ENCODE data around the gene LRRC8D. TPM values are rescaled to one million over a fixed set of nuclear protein-coding genes. Genes with fewer than 3 reads are reported as not detected.

The LRRC8D gene
- total RNA-seq, 3 donors from 2014 or later, result 9.2 to 22.8 (median 11.7) TPM

GRCh38 chr1:89870998-89871397, 50.2 kb downstream of the LRRC8D start:
- no peaks in the 10 kb centered on the region for H3K27me3 ChIP-seq
- no peaks in the 10 kb centered on the region for H3K4me1 ChIP-seq

DNA sequence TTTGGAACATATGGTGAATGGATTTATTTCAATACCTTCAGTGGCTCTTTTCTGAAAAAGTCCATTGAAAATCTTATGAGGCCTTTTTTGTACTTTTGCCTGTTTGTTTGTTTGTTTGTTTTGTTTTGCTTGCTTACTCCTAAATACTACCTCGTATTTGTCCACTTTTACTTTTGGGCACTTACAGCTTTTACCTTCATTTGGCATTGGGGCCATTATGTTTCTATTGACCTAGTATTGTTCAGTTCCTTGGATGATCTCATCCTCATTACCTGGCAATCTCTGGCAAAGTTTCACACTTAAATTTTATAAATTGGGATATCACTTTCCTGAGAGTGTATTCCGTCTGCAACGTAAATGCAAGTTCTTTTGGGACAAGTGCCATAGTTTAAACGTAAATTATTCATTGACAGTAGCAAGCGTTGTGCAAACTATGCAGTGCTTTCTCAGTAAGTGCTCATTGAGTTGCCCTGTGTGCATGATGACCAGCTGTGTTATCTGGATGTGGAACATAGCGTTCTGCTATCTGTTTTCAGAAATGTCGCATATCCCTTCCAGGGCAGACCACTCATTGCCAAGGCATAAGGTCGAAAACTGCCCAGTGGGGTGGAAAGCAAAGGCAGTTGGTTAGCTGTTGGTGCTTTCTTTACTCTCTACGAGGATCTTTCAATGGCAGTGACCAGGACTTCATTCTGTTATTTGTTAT, 51.1 kb downstream of the LRRC8D start:
- H3K27ac ChIP-seq, result no peak overlapping the region
- DNase-seq (ENCODE audit: low spot score in 2 of 2), result no peak
- no peaks in the 10 kb centered on the region for H3K36me3 ChIP-seq
- intact Hi-C loops (cut with DNase I; ENCODE audit: low total_unique reads), result no loop called here
- H3K4me1 ChIP-seq, result no peaks in the 10 kb centered on the region
- H3K27me3 ChIP-seq, result no peaks in the 10 kb centered on the region
- no peaks in the 10 kb centered on the region for H3K9me3 ChIP-seq
- TF ChIP-seq POLR2AphosphoS5 (IDR thresholded peaks at IDR 0.05) (no peak), POLR2A (IDR thresholded peaks at IDR 0.05) (no peak)
- TF ChIP-seq, protein P1, sequence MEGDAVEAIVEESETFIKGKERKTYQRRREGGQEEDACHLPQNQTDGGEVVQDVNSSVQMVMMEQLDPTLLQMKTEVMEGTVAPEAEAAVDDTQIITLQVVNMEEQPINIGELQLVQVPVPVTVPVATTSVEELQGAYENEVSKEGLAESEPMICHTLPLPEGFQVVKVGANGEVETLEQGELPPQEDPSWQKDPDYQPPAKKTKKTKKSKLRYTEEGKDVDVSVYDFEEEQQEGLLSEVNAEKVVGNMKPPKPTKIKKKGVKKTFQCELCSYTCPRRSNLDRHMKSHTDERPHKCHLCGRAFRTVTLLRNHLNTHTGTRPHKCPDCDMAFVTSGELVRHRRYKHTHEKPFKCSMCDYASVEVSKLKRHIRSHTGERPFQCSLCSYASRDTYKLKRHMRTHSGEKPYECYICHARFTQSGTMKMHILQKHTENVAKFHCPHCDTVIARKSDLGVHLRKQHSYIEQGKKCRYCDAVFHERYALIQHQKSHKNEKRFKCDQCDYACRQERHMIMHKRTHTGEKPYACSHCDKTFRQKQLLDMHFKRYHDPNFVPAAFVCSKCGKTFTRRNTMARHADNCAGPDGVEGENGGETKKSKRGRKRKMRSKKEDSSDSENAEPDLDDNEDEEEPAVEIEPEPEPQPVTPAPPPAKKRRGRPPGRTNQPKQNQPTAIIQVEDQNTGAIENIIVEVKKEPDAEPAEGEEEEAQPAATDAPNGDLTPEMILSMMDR (IDR thresholded peaks at IDR 0.05), result no peak
- no peak overlapping the region for H3K4me3 ChIP-seq

More at GRCh38 chr1:89870998-89871397, 50.2 kb downstream of the LRRC8D start:
- no peaks in the 10 kb centered on the region for H3K36me3 ChIP-seq
- intact Hi-C loops (cut with DNase I; ENCODE audit: low total_unique reads), result no loop called here
- no peak overlapping the region for H3K27ac ChIP-seq
- no peak for TF ChIP-seq POLR2AphosphoS5 (IDR thresholded peaks at IDR 0.05)
- TF ChIP-seq POLR2A (IDR thresholded peaks at IDR 0.05), result no peak
- TF ChIP-seq, protein P1 (IDR thresholded peaks at IDR 0.05), result no peak
- no peaks in the 10 kb centered on the region for H3K9me3 ChIP-seq
- DNase-seq (ENCODE audit: low spot score in 2 of 2), result no peak
- H3K4me3 ChIP-seq, result no peak overlapping the region

- TF ChIP-seq, protein P1 (IDR thresholded peaks at IDR 0.05), result no peak
- TF ChIP-seq POLR2AphosphoS5 (IDR thresholded peaks at IDR 0.05) (no peak), POLR2A (IDR thresholded peaks at IDR 0.05) (no peak)
- H3K9me3 ChIP-seq, result no peaks in the 10 kb centered on the region
- intact Hi-C loops (cut with DNase I; ENCODE audit: low total_unique reads), result no loop called here
- no peaks in the 10 kb centered on the region for H3K27me3 ChIP-seq
- H3K4me3 ChIP-seq, result no peak overlapping the region
- no peak for DNase-seq (ENCODE audit: low spot score in 2 of 2)
- H3K27ac ChIP-seq, result no peak overlapping the region
- no peaks in the 10 kb centered on the region for H3K4me1 ChIP-seq
- H3K36me3 ChIP-seq, result no peaks in the 10 kb centered on the region
Observed at GRCh38 chr1:89872567-89872966, 51.7 kb downstream of the LRRC8D start.

- Histone ChIP-seq H3K27me3 (no peaks in the 10 kb centered on the region), H3K4me3 (no peak overlapping the region), H3K4me1 (no peaks in the 10 kb centered on the region), H3K36me3 (no peaks in the 10 kb centered on the region), H3K9me3 (no peaks in the 10 kb centered on the region), H3K27ac (no peak overlapping the region)
- TF ChIP-seq POLR2A (IDR thresholded peaks at IDR 0.05), result no peak
- TF ChIP-seq, protein P1 (IDR thresholded peaks at IDR 0.05), result no peak
- no peak for TF ChIP-seq POLR2AphosphoS5 (IDR thresholded peaks at IDR 0.05)
- intact Hi-C loops (cut with DNase I; ENCODE audit: low total_unique reads), result no loop called here
- no peak for DNase-seq (ENCODE audit: low spot score in 2 of 2)
Observed at GRCh38 chr1:89873288-89873687, 52.5 kb downstream of the LRRC8D start.

- H3K27me3 ChIP-seq, result no peaks in the 10 kb centered on the region
- no peaks in the 10 kb centered on the region for H3K9me3 ChIP-seq
- no peak overlapping the region for H3K27ac ChIP-seq
- no peak overlapping the region for H3K4me3 ChIP-seq
- no peaks in the 10 kb centered on the region for H3K4me1 ChIP-seq
- no peaks in the 10 kb centered on the region for H3K36me3 ChIP-seq
- no peak for DNase-seq (ENCODE audit: low spot score in 2 of 2)
- intact Hi-C loops (cut with DNase I; ENCODE audit: low total_unique reads), result no loop called here
- TF ChIP-seq, protein P1 (IDR thresholded peaks at IDR 0.05), result no peak
Observed at GRCh38 chr1:89873770-89874169, 52.9 kb downstream of the LRRC8D start.

Measured in breast epithelium (tissue), 4 donors.